CD4-positive, alpha-beta T cell (primary cell): Measurements from ENCODE around the gene AICDA. TPM values are rescaled to one million over a fixed set of nuclear protein-coding genes. Genes with fewer than 3 reads are reported as not detected.
"Not testable (repeated sequence)": the region's sequence is repeated elsewhere in the genome, so short reads cannot be mapped to it uniquely, and the experiment has no call there.

ENCODE experiments used
- ATAC-seq: fragments of 200-7000 bp; cut with Tn5 transposase; one replicate; pipeline ENCODE4 v1.10.0; 2022; ENCODE audit warnings: mild to moderate bottlenecking; ENCODE audit not compliant: poor library complexity
- CTCF ChIA-PET: fragments of 350-600 bp; sonication (Branson Sonifier 250); formaldehyde crosslinking; loops from one replicate; lab custom pipeline; 2021; ENCODE audit warnings: antibody characterized with exemption, inconsistent platforms; lab: Charles Lee
- POLR2A ChIA-PET: fragments of 350-600 bp; sonication (Branson Sonifier 250); formaldehyde crosslinking; loops from one replicate; lab custom pipeline; 2021; ENCODE audit warnings: antibody characterized with exemption, inconsistent platforms; lab: Charles Lee
- DNase-seq, 14 experiments: peaks; one replicate each; pipeline ENCODE4 v3.0.0-alpha.2; 2013 to 2020; ENCODE audit warnings: mixed read lengths in 2 of 14
- H3K27ac ChIP-seq, 2 donors: one replicate each; pipeline versions ENCODE4 v1.5.1 to v1.7.0; 2013; ENCODE audit warnings: low read length in 2 of 2, low read depth in 1 of 2, mild to moderate bottlenecking in 1 of 2
- H3K27me3 ChIP-seq, 2 experiments: 1 replicate in 1 of 2; 2 replicates in 1 of 2; pipeline versions ENCODE4 v1.6.1 to v1.7.0; 2013; ENCODE audit warnings: low read length in 2 of 2, control low read depth in 1 of 2, mild to moderate bottlenecking in 1 of 2, moderate library complexity in 1 of 2; ENCODE audit not compliant: insufficient read depth in 2 of 2, control insufficient read depth in 1 of 2
- H3K36me3 ChIP-seq: one replicate; pipeline ENCODE4 v1.6.1; 2013; ENCODE audit warnings: low read length, control low read depth; ENCODE audit not compliant: insufficient read depth
- H3K4me1 ChIP-seq: one replicate; pipeline ENCODE4 v1.6.1; 2013; ENCODE audit warnings: low read length, control low read depth; ENCODE audit not compliant: insufficient read depth
- H3K4me3 ChIP-seq: one replicate; pipeline ENCODE4 v1.5.1; 2013; ENCODE audit warnings: mild to moderate bottlenecking, low read length, moderate library complexity
- H3K9me3 ChIP-seq, 2 experiments: 1 replicate in 1 of 2; 2 replicates in 1 of 2; pipeline versions ENCODE4 v1.6.1 to v1.7.0; 2013; ENCODE audit warnings: low read length in 2 of 2, mild to moderate bottlenecking in 2 of 2, control low read depth in 1 of 2, moderate library complexity in 1 of 2; ENCODE audit not compliant: control insufficient read depth in 1 of 2, insufficient read depth in 1 of 2
- H3K27ac Mint-ChIP-seq: one replicate; pipeline ENCODE4 v1.8.0; 2020; ENCODE audit warnings: mixed read lengths
- H3K27me3 Mint-ChIP-seq: one replicate; pipeline ENCODE4 v1.8.0; 2021; ENCODE audit warnings: mixed read lengths
- H3K36me3 Mint-ChIP-seq: one replicate; pipeline ENCODE4 v1.8.0; 2021; ENCODE audit warnings: low read depth, mixed read lengths
- H3K4me1 Mint-ChIP-seq: one replicate; pipeline ENCODE4 v1.8.0; 2021; ENCODE audit warnings: low read depth, mixed read lengths
- H3K4me3 Mint-ChIP-seq: one replicate; pipeline ENCODE4 v1.8.0; 2020; ENCODE audit warnings: mild to moderate bottlenecking, mixed read lengths
- H3K9me3 Mint-ChIP-seq: one replicate; pipeline ENCODE4 v1.8.0; 2020; ENCODE audit warnings: mixed read lengths
- CTCF ChIP-seq: fragments of 200-600 bp; IDR thresholded peaks from one replicate; pipeline ENCODE4 v1.8.0; 2022; ENCODE audit warnings: antibody characterized with exemption, mild to moderate bottlenecking
- intact Hi-C, 2 experiments: fragments of 100-400 bp; cut with DNase I in 1 of 2; cut with micrococcal nuclease in 1 of 2; formaldehyde crosslinking; loops; one replicate each; pipeline versions ENCODE4 v1.15.1 to v1.9.0; 2023 to 2025; cut with DNase I, micrococcal nuclease
- total RNA-seq, 174 experiments: library from RNA in 2 of 174; stranded (reverse) in 2 of 174; gene quantifications; one replicate each; pipeline ENCODE4 v1.2.3 and lab custom pipeline; 2021 to 2026

Gene AICDA
- total RNA-seq, 2 experiments from 2014 or later, result not detected

GRCh38 chr12:8577879-8578278, 34.8 kb downstream of the AICDA start:
- Mint-ChIP-seq H3K27me3 (no peaks in the 10 kb centered on the region), H3K36me3 (no peaks in the 10 kb centered on the region), H3K4me3 (no peak overlapping the region), H3K4me1 (peaks cover under 1% of the 10 kb centered on the region), H3K9me3 (no peaks in the 10 kb centered on the region), H3K27ac (no peak overlapping the region)
- H3K4me3 ChIP-seq, result no peak overlapping the region
- H3K27me3 ChIP-seq, result no peaks in the 10 kb centered on the region
- H3K4me1 ChIP-seq, result peaks cover 7% of the 10 kb centered on the region
- H3K9me3 ChIP-seq, result no peaks in the 10 kb centered on the region
- CTCF ChIA-PET, result interaction anchor here (1.1 kb wide), 1 partner anchor 34 kb away, joined by 3 read pairs; no protein-coding TSS in a partner anchor
- DNase-seq, result no peak
- ATAC-seq, result no peak
- POLR2A ChIA-PET, result no interaction called here
- no peak for TF ChIP-seq CTCF
- H3K27ac ChIP-seq, result no peak overlapping the region
- intact Hi-C loops, result no loop called here
- H3K36me3 ChIP-seq, result no peaks in the 10 kb centered on the region

GRCh38 chr12:8572507-8572906, 40.2 kb downstream of the AICDA start:
- H3K4me3 ChIP-seq, result no peak overlapping the region
- peaks cover 0 to 11% of the 10 kb centered on the region in 2 experiments for H3K9me3 ChIP-seq
- no peaks in the 10 kb centered on the region for H3K9me3 Mint-ChIP-seq
- H3K27me3 ChIP-seq, result no peaks in the 10 kb centered on the region
- H3K27me3 Mint-ChIP-seq, result no peaks in the 10 kb centered on the region
- H3K36me3 ChIP-seq, result no peaks in the 10 kb centered on the region
- peaks cover 12% of the 10 kb centered on the region for H3K4me1 Mint-ChIP-seq
- intact Hi-C loops, result no loop called here
- H3K27ac Mint-ChIP-seq, result peak overlapping the region; percentile 40
- TF ChIP-seq CTCF, result no peak
- POLR2A ChIA-PET, result no interaction called here
- DNase-seq (peak in 4 of 14 experiments; percentile 8 to 61 (median 40)), ATAC-seq (peak; percentile 24)
- no peak overlapping the region for H3K27ac ChIP-seq
- CTCF ChIA-PET, result no interaction called here
- no peaks in the 10 kb centered on the region for H3K36me3 Mint-ChIP-seq
- H3K4me1 ChIP-seq, result peaks cover 15% of the 10 kb centered on the region
- H3K4me3 Mint-ChIP-seq, result peak overlapping the region; percentile 17

- ATAC-seq (no peak), DNase-seq (peak in 1 of 14 experiments; percentile 20)
- Histone ChIP-seq H3K4me3 (no peak overlapping the region), H3K9me3 (peaks cover 9 to 23% of the 10 kb centered on the region in 2 experiments), H3K27ac (no peak overlapping the region), H3K27me3 (no peaks in the 10 kb centered on the region), H3K36me3 (no peaks in the 10 kb centered on the region), H3K4me1 (no peaks in the 10 kb centered on the region)
- peaks cover 4% of the 10 kb centered on the region for H3K9me3 Mint-ChIP-seq
- H3K27ac Mint-ChIP-seq, result no peak overlapping the region
- no peaks in the 10 kb centered on the region for H3K4me1 Mint-ChIP-seq
- ChIA-PET POLR2A (no interaction called here), CTCF (interaction anchor here (0.6 to 1.3 kb wide), 2 partner anchors 15 to 23 kb away, joined by 3 read pairs; no protein-coding TSS in a partner anchor)
- TF ChIP-seq CTCF, result no peak
- no peaks in the 10 kb centered on the region for H3K36me3 Mint-ChIP-seq
- intact Hi-C loops, result no loop called here
- H3K27me3 Mint-ChIP-seq, result no peaks in the 10 kb centered on the region
- H3K4me3 Mint-ChIP-seq, result no peak overlapping the region
Observed at GRCh38 chr12:8566525-8566924, 46.1 kb downstream of the AICDA start.

- H3K27ac Mint-ChIP-seq, H3K27me3 Mint-ChIP-seq, H3K9me3 Mint-ChIP-seq, H3K4me3 Mint-ChIP-seq, H3K4me1 Mint-ChIP-seq, H3K27me3 ChIP-seq, ATAC-seq, POLR2A ChIA-PET, H3K4me1 ChIP-seq, H3K36me3 ChIP-seq, H3K27ac ChIP-seq, intact Hi-C loops, H3K4me3 ChIP-seq, H3K36me3 Mint-ChIP-seq: not testable (repeated sequence)
- DNase-seq, result peak in 1 of 14 experiments; percentile 17
- CTCF ChIA-PET, result interaction anchor here (0.6 kb wide), 1 partner anchor 16 kb away, joined by 3 read pairs; no protein-coding TSS in a partner anchor
- H3K9me3 ChIP-seq, result peaks cover 9 to 23% of the 10 kb centered on the region in 2 experiments
Observed at GRCh38 chr12:8566052-8566451, 46.6 kb downstream of the AICDA start.
